Stimulated activated CD4-positive, alpha-beta T cell treated with anti-CD3 and anti-CD28 coated beads, TNF-alpha, amount 100 ng/mL, for 1 hour (primary cell): ENCODE results near the gene SMARCD3.

Source experiments
- DNase-seq, 3 donors: peaks; one replicate each; pipeline ENCODE4 v3.0.0-alpha.2; 2020; ENCODE audit warnings: low read depth in 3 of 3, low spot score in 1 of 3

Gene SMARCD3

GRCh38 chr7:151211155-151211772 lies 37.2 kb downstream of the SMARCD3 start:
- DNase-seq, result no peak

- no peak for DNase-seq
Observed at GRCh38 chr7:151210087-151210854, 38.2 kb downstream of the SMARCD3 start, which contains the start of gene H2BK1. Gene H2BK1, minus strand, starts transcription at chr7:151210488. Its CDS starts 170 bp downstream, at chr7:151210318.

GRCh38 chr7:151209588-151209987 lies 38.9 kb downstream of the SMARCD3 start:
- DNase-seq, result no peak

- DNase-seq, result no peak
Observed at GRCh38 chr7:151208253-151208862, 40.1 kb downstream of the SMARCD3 start.

- DNase-seq, result no peak
Observed at GRCh38 chr7:151207804-151208203, 40.7 kb downstream of the SMARCD3 start.

GRCh38 chr7:151207315-151207714 lies 41.2 kb downstream of the SMARCD3 start:
- no peak for DNase-seq

GRCh38 chr7:151206914-151207313 lies 41.6 kb downstream of the SMARCD3 start:
- DNase-seq, result no peak

- no peak for DNase-seq
Observed at GRCh38 chr7:151205730-151206129, 42.8 kb downstream of the SMARCD3 start.

- DNase-seq, result no peak
Observed at GRCh38 chr7:151204383-151205032, 44.0 kb downstream of the SMARCD3 start.

GRCh38 chr7:151202836-151203235 lies 45.7 kb downstream of the SMARCD3 start:
- no peak for DNase-seq

- no peak for DNase-seq
Observed at GRCh38 chr7:151201751-151202150, 46.7 kb downstream of the SMARCD3 start.

GRCh38 chr7:151201344-151201743 lies 47.1 kb downstream of the SMARCD3 start:
- no peak for DNase-seq

- no peak for DNase-seq
Observed at GRCh38 chr7:151198945-151199848, 49.3 kb downstream of the SMARCD3 start.

GRCh38 chr7:151197932-151198331 lies 50.6 kb downstream of the SMARCD3 start:
- no peak for DNase-seq

- DNase-seq, result no peak
Observed at GRCh38 chr7:151195616-151196450, 52.7 kb downstream of the SMARCD3 start.

- DNase-seq, result no peak
Observed at GRCh38 chr7:151194188-151194587, 54.3 kb downstream of the SMARCD3 start.

- no peak for DNase-seq
Observed at GRCh38 chr7:151193203-151193978, 55.1 kb downstream of the SMARCD3 start.

- no peak for DNase-seq
Observed at GRCh38 chr7:151192002-151192539, 56.4 kb downstream of the SMARCD3 start.

- DNase-seq, result no peak
Observed at GRCh38 chr7:151191544-151191943, 57.0 kb downstream of the SMARCD3 start.
